GM12864 (cell line): Measurements from ENCODE around the gene CLPX.
"Not testable (repeated sequence)": the region's sequence is repeated elsewhere in the genome, so short reads cannot be mapped to it uniquely, and the experiment has no call there.

ENCODE experiments used
- DNase-seq: peaks from one replicate; pipeline ENCODE4 v3.0.0-alpha.2; 2011; ENCODE audit warnings: low read depth
- H3K4me3 ChIP-seq: 2 replicates; pipeline ENCODE4 v1.5.1; 2011; ENCODE audit warnings: mild to moderate bottlenecking, low read depth, low read length, control low read depth
- TF ChIP-seq, protein P1 (sequence below): IDR thresholded peaks from 2 replicates; pipeline ENCODE4 v1.5.1; 2011; ENCODE audit warnings: low read depth, mild to moderate bottlenecking, moderate library complexity, low read length, control low read depth, inconsistent platforms; ENCODE audit errors: missing control alignments

CLPX gene

DNA sequence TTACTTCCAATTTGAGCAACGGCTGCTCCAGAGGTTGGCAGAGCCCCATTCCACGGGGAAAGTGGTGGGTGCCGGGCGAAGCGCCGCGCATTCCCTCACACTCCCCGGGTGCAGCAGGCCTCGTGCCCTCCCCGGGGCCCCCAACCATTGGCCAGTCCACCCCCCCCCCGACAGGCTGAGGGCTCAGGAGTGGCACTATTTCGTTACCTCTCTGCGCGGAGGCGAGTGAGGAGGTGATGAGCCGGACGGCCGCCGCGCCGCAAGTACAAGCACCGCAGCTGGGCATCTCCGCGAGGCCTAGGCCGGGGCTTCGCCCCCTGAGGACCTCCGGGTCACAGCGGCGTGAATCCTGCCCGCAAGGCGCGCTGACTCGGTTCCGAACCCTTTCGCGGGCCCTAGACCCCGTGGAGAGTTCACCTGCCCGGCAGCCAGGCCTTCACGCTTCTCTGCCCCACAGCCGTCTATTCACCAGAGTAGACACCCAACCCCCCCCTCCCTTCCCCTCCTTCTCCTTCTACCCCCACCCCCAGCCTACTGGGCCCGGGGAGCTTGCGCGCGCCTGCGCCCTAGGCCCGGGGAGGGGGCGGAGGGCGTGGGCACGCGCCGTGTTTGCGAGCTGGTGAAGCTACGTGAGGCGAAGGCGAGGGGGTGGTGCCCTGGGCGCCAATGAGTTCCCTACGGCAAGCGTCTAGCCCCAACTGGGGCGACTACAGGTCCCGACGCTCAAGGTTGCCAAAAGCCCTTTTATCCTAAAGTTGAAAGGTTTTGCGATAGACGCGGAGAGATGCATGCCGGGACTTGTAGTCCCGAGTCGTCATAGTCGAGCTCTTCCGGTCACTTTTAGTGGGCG lies at the start of gene CLPX:
Gene CLPX, minus strand, starts transcription at position 475 of the 850 bp plus-strand sequence. Its CDS starts 189 bp downstream, at position 286.
- TF ChIP-seq, protein P1, sequence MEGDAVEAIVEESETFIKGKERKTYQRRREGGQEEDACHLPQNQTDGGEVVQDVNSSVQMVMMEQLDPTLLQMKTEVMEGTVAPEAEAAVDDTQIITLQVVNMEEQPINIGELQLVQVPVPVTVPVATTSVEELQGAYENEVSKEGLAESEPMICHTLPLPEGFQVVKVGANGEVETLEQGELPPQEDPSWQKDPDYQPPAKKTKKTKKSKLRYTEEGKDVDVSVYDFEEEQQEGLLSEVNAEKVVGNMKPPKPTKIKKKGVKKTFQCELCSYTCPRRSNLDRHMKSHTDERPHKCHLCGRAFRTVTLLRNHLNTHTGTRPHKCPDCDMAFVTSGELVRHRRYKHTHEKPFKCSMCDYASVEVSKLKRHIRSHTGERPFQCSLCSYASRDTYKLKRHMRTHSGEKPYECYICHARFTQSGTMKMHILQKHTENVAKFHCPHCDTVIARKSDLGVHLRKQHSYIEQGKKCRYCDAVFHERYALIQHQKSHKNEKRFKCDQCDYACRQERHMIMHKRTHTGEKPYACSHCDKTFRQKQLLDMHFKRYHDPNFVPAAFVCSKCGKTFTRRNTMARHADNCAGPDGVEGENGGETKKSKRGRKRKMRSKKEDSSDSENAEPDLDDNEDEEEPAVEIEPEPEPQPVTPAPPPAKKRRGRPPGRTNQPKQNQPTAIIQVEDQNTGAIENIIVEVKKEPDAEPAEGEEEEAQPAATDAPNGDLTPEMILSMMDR = no peak
- H3K4me3 ChIP-seq = peak within 1 kb of the TSS; percentile 65
- DNase-seq = peak; percentile 91

- TF ChIP-seq, protein P1 = no peak
- no peak for DNase-seq
- H3K4me3 ChIP-seq = no peak overlapping the region
Measured at GRCh38 chr15:65233696-65234095, 48.6 kb upstream of the CLPX start.

GRCh38 chr15:65232520-65232919 lies 47.4 kb upstream of the CLPX start:
- DNase-seq = no peak
- TF ChIP-seq, protein P1 = no peak
- H3K4me3 ChIP-seq = no peak overlapping the region

DNA sequence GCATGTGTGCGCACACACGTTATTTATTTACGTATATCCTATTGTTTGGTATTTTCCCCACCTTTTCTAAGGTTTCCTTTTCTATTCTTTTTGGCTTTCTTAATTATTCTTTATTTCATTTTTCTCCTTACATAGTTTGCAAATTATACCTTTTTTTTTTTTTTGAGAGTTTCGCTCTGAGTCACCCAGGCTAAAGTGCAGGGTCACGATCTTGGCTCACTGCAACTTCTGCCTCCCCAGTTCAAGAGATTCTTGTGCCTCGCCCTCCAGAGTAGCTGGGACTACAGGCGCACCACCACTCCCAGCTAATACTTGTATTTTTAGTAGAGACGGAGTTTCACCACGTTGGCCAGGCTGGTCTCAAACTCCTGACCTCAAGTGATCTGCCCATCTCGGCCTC lies 46.2 kb upstream of the CLPX start:
- TF ChIP-seq, protein P1 = no peak
- no peak for DNase-seq

DNA sequence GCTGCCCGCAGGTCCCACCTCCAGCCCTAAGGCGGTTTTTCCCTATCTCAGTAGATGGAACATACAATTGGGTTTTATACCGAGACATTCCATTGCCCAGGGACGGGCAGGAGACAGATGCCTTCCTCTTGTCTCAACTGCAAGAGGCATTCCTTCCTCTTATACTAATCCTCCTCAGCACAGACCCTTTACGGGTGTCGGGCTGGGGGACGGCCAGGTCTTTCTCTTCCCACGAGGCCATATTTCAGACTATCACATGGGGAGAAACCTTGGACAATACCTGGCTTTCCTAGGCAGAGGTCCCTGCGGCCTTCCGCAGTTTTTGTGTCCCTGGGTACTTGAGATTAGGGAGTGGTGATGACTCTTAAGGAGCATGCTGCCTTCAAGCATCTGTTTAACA lies 41.8 kb upstream of the CLPX start:
- not testable (repeated sequence) for DNase-seq, H3K4me3 ChIP-seq

More for the DNA sequence above, 46.2 kb upstream of the CLPX start:
- no peak overlapping the region for H3K4me3 ChIP-seq

DNA sequence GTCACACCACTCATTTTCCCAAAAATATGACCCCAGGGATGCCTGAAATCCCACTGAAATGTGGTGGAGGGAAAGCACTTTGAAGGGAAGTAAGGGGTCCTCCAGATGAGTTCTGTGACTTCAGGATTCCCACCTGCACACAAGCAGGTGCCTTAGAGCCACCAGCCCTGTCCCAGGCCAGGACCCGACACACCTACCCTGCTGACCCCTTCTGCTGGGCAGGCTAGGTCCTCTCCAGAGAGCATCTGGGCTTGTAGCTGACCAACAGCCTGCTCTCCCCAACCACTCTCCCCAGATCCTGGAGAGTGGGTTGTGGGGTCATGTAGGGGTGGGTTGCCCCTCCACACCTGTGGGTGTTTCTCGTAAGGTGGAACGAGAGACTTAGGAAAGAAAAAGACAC lies 41.1 kb upstream of the CLPX start:
- no peak overlapping the region for H3K4me3 ChIP-seq
- DNase-seq = no peak
- TF ChIP-seq, protein P1 = no peak

DNA sequence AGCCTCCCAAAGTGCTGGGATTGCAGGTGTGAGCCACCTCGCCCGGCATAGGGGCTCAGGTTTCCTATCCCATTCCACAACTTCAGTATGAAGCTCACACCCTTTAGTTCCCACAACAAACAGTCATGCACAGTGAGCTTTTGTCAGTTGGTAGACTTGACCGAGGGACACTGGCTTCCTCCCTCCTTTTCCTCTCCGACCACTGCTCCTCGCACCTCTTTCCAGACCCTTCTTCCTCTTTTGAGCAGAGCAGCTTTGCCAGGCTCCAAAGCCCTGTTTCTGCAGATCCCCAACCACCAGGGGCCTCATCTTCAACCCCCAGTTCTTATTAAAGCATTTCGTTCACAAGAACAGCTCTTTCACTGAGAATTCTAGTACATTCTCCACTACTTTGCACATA lies 38.9 kb upstream of the CLPX start:
- no peak for DNase-seq

More for the DNA sequence above, 38.9 kb upstream of the CLPX start:
- TF ChIP-seq, protein P1 = no peak
- H3K4me3 ChIP-seq = no peak overlapping the region
